ENCODE measurements around the gene AGAP1.

DNA sequence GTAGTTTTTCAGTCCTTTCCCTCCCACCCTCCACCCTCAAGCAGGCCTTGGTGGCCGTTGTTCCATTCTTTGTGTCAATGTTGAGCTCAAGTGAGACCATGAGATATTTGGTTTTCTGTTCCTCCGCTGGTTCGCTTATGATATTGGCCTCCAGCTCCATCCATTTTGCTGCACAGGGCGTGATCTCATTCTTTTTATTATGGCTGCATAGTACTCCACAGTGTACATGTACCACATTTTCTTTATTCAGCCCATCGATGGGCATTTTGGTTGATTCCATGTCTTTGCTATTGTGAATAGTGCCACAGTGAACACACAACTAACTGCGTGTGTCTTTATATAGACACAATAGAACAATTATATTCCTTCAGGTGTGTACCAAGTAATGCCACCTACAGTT, 14.1 kb downstream of the AGAP1 start:
- TF ChIP-seq CTCF (IDR thresholded peaks at IDR 0.05) (no peak), POLR2A (IDR thresholded peaks at IDR 0.05) (no peak)

All from sigmoid colon (tissue), 3 donors.